Ovary (tissue), 9 donors: ENCODE data around the gene NPSR1. TPM values are rescaled to one million over a fixed set of nuclear protein-coding genes. Genes with fewer than 3 reads are reported as not detected.

Experiments used
- DNase-seq, 5 donors: peaks; one replicate each; pipeline ENCODE4 v3.0.0-alpha.2; 2019 to 2020
- H3K27ac ChIP-seq, 2 donors: fragments of 200-600 bp; one replicate each; pipeline versions ENCODE4 v1.5.1 to v1.8.0; 2019 to 2022
- H3K27me3 ChIP-seq: fragments of 200-600 bp; one replicate; pipeline ENCODE4 v1.8.0; 2022
- H3K36me3 ChIP-seq: fragments of 200-600 bp; sonication (generic); one replicate; pipeline ENCODE4 v1.5.1; 2019
- H3K4me1 ChIP-seq: one replicate; pipeline ENCODE4 v1.8.1; 2013; ENCODE audit warnings: mild to moderate bottlenecking, moderate library complexity; ENCODE audit not compliant: insufficient read depth
- H3K4me3 ChIP-seq: fragments of 200-600 bp; sonication (generic); one replicate; pipeline ENCODE4 v1.5.1; 2017
- H3K9me3 ChIP-seq, 2 donors: fragments of 200-600 bp in 1 of 2; sonication (generic) in 1 of 2; one replicate each; pipeline versions ENCODE4 v1.5.1 to v1.8.1; 2013 to 2019; ENCODE audit warnings: mild to moderate bottlenecking in 1 of 2, moderate library complexity in 1 of 2
- EP300 ChIP-seq: sonication (generic); formaldehyde crosslinking; IDR thresholded peaks from one replicate; pipeline ENCODE4 v1.6.1; 2017; ENCODE audit warnings: antibody characterized with exemption
- POLR2A ChIP-seq: fragments of 450-650 bp; IDR thresholded peaks from one replicate; pipeline ENCODE4 v1.6.1; 2017; ENCODE audit warnings: antibody characterized with exemption, mild to moderate bottlenecking, moderate library complexity
- WGBS, 3 donors: extraction: QIAGEN DNeasy Blood & Tissue Kit in 1 of 3; methylation state at CpG; one replicate each; pipeline versions ENCODE4 v1.1.5 to v1.1.7; 2013 to 2017; 5-methylcytosine and 5-hydroxymethylcytosine counted together
- intact Hi-C, 4 donors: fragments of 100-400 bp; cut with DNase I; formaldehyde crosslinking; loops; one replicate each; pipeline versions ENCODE4 v1.11.0 to v1.15.1; 2022 to 2023
- polyA plus RNA-seq, 2 donors: library from polyadenylated mRNA; stranded (reverse); fragments of 200-250 nt in 1 of 2; fragments of 350-450 nt in 1 of 2; fragmentation: Illumina TruSeq in 1 of 2; extraction: RNeasy Lipid Tissue Mini Kit (QIAGEN cat#74804) in 1 of 2; gene quantifications; one replicate each; pipeline ENCODE4 v1.2.3, GENCODE V29; 2013 to 2014
- total RNA-seq, 7 donors: library from RNA; depleted of rRNA in 2 of 7; stranded (reverse); fragments of >200 nt in 2 of 7; fragmentation: NEBNext Ultra II Directional in 3 of 7; extraction: Animal tissue kit (Norgen Biotek cat#: 25700) in 3 of 7; gene quantifications; one replicate each; pipeline versions ENCODE4 v1.1.0 to v1.2.4, GENCODE V29; 2016 to 2023
- TF ChIP-seq, protein P1 (sequence below), 3 donors: fragments of 450-650 bp in 2 of 3; fragments of 200-600 bp in 1 of 3; IDR thresholded peaks; one replicate each; pipeline versions ENCODE4 v1.5.1 to v1.8.0; 2016 to 2022; ENCODE audit warnings: antibody characterized with exemption in 3 of 3, mild to moderate bottlenecking in 1 of 3
- donor health status: DM: no; HTN: no; CAD: no; lungs with moderate emphysema.
- donor health status: DM: no; HTN: no; CAD: no.
- donor health status: Bipolar disorder and iron deficiency.
- donor health status: DM: yes; HTN: yes; CAD: no.
- donor health status: DM: no; HTN: no; CAD: no.
- donor health status: DM: yes; HTN: yes; CAD: no.

Gene NPSR1
- total and polyA plus RNA-seq, 9 donors, result not detected

DNA sequence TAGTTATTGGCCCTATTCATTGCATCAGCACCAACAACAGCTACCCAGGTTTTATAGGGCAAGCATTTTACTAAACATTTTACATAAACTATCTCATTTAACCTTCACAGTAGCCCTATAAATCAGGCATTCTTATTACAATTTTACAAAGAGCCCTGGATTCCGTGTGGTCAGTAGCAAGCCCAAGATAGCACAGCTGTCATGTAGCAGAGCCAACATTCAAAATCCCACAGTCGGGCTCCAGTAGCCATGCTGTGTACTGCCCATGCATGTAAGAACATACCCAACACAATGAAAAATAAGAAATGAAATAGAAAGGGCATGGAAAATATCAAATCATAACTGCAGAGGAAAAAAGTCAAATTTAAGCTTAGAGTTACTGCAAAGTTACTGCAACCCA lies 102.3 kb downstream of the NPSR1 start:
- H3K36me3 ChIP-seq, result no peaks in the 10 kb centered on the region
- intact Hi-C loops, result no loop called here
- H3K27ac ChIP-seq, result no peak overlapping the region
- no peaks in the 10 kb centered on the region for H3K4me1 ChIP-seq
- DNase-seq, result no peak
- no peaks in the 10 kb centered on the region for H3K27me3 ChIP-seq
- 33 to 42% (median 34%) methylated on average over 2 of the region's 2 CpGs for WGBS, 3 donors
- no peaks in the 10 kb centered on the region for H3K9me3 ChIP-seq
- no peak overlapping the region for H3K4me3 ChIP-seq
- TF ChIP-seq EP300 (no peak), POLR2A (no peak)
- TF ChIP-seq, protein P1, sequence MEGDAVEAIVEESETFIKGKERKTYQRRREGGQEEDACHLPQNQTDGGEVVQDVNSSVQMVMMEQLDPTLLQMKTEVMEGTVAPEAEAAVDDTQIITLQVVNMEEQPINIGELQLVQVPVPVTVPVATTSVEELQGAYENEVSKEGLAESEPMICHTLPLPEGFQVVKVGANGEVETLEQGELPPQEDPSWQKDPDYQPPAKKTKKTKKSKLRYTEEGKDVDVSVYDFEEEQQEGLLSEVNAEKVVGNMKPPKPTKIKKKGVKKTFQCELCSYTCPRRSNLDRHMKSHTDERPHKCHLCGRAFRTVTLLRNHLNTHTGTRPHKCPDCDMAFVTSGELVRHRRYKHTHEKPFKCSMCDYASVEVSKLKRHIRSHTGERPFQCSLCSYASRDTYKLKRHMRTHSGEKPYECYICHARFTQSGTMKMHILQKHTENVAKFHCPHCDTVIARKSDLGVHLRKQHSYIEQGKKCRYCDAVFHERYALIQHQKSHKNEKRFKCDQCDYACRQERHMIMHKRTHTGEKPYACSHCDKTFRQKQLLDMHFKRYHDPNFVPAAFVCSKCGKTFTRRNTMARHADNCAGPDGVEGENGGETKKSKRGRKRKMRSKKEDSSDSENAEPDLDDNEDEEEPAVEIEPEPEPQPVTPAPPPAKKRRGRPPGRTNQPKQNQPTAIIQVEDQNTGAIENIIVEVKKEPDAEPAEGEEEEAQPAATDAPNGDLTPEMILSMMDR (IDR thresholded peaks at IDR 0.05), result no peak

DNA sequence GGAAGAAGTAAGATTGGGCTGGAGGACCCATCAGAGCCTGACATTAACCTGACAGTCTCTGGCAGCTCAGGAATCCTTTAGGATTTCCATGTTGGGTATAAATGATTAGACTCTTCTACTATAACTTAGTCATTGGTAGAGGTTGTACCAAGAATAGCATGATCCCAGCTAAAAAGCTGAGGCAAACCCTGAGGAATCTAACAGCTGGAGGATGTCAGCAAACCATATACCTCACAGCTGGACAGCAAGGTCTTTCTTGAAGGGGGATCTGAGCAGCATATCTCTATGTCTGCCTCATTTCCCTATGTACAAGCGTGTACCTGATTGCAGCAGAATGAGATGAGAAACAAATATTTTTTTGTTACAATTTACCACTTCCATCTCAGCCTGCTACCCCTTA lies 103.2 kb downstream of the NPSR1 start:
- no peak for DNase-seq
- H3K36me3 ChIP-seq, result no peaks in the 10 kb centered on the region
- no peak overlapping the region for H3K27ac ChIP-seq
- H3K4me1 ChIP-seq, result no peaks in the 10 kb centered on the region
- H3K4me3 ChIP-seq, result no peak overlapping the region
- no peaks in the 10 kb centered on the region for H3K27me3 ChIP-seq
- 24 to 38% (median 32%) methylated on average over 1 of the region's 1 CpG for WGBS, 3 donors
- TF ChIP-seq, protein P1 (IDR thresholded peaks at IDR 0.05), result no peak
- TF ChIP-seq POLR2A, result no peak
- TF ChIP-seq EP300, result no peak
- no peaks in the 10 kb centered on the region for H3K9me3 ChIP-seq
- intact Hi-C loops, result no loop called here

DNA sequence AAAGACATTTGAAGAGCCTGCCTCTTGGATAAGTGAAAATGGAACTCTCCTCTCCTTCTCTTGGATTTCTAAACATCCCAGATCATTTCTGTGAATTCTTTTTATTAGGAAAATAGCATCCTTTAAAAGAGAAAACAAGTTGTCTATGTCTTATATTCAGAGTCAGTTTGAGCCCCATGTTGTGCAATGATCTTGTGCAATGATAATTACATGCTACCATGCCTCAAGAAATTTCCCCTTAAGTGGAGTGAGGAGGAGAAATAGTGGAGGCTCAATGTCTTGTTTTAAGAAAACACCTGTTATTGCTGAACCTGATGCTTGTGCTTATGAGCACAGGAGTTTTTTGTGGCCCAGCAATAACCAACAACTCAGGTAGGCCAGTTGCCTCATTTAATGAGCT lies 103.6 kb downstream of the NPSR1 start:
- no peaks in the 10 kb centered on the region for H3K9me3 ChIP-seq
- H3K27ac ChIP-seq, result no peak overlapping the region
- TF ChIP-seq POLR2A (no peak), EP300 (no peak)
- TF ChIP-seq, protein P1 (IDR thresholded peaks at IDR 0.05), result no peak
- DNase-seq, result no peak
- H3K36me3 ChIP-seq, result no peaks in the 10 kb centered on the region
- H3K4me3 ChIP-seq, result no peak overlapping the region
- intact Hi-C loops, result no loop called here
- no peaks in the 10 kb centered on the region for H3K27me3 ChIP-seq
- no peaks in the 10 kb centered on the region for H3K4me1 ChIP-seq

DNA sequence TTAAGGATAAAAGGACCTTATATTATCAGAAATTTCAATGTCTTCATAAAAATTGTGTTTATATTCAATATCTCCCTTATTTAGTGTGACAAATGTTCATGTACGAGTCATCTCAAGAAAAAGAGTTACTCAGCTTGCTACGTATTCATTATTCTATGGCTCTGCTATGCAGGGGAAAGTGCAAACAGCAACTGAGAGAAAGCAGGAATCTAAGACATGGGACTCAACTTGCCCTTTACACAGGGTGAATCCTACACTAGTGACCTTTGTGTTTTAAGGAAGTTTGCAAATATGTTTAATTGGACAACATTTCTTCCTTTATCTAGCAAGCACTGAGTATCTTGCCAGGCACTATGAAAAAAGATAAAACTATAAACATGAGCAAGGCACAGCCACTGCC lies 104.7 kb downstream of the NPSR1 start:
- Histone ChIP-seq H3K36me3 (no peaks in the 10 kb centered on the region), H3K27me3 (no peaks in the 10 kb centered on the region), H3K4me1 (no peaks in the 10 kb centered on the region), H3K27ac (no peak overlapping the region), H3K4me3 (no peak overlapping the region), H3K9me3 (no peaks in the 10 kb centered on the region)
- no peak for DNase-seq
- TF ChIP-seq, protein P1 (IDR thresholded peaks at IDR 0.05), result no peak
- no peak for TF ChIP-seq EP300
- no peak for TF ChIP-seq POLR2A
- 49 to 59% (median 57%) methylated on average over 2 of the region's 2 CpGs for WGBS, 3 donors
- intact Hi-C loops, result no loop called here
